HCT116 (cell line): Measurements from ENCODE around the gene YKT6. TPM values are rescaled to one million over a fixed set of nuclear protein-coding genes. Genes with fewer than 3 reads are reported as not detected.

Experiments
- ATAC-seq: fragments of 200-7000 bp; cut with Tn5 transposase; 2 replicates; pipeline ENCODE4 v1.9.1; 2020; ENCODE audit warnings: mild to moderate bottlenecking, moderate library complexity
- BruUV-seq: library from RNA; stranded (reverse); fragments of 400-500 nt; replicated peaks from 2 replicates; lab custom pipeline; 2021; lab: Mats Ljungman, UMichigan
- CTCF ChIA-PET: fragments of 300-600 bp; sonication (Branson Sonifier 250); formaldehyde crosslinking; loops from one replicate; lab custom pipeline; 2021; ENCODE audit warnings: antibody characterized with exemption; lab: Charles Lee
- POLR2A ChIA-PET: fragments of 300-600, 350-600 bp; sonication (Branson Sonifier 250); formaldehyde crosslinking; loops from one replicate; lab custom pipeline; 2021; ENCODE audit warnings: antibody characterized with exemption; lab: Charles Lee
- RAD21 ChIA-PET, 2 experiments: fragments of 300-600 bp; sonication (Branson Sonifier 250); formaldehyde crosslinking; loops; one replicate each; lab custom pipeline; 2023; ENCODE audit warnings: low total read pairs in 2 of 2; ENCODE audit not compliant: uncharacterized antibody in 2 of 2, unreplicated experiment in 2 of 2, low non-redundant PET in 1 of 2; lab: Charles Lee
- DNase-seq: peaks from one replicate; pipeline ENCODE4 v3.0.0-alpha.2; 2010; ENCODE audit warnings: low read depth, low spot score
- H2AFZ ChIP-seq: fragments of 200-600 bp; shearing (Covaris generic), sonication (generic); 2 replicates; pipeline ENCODE4 v1.6.1; 2017; ENCODE audit warnings: low read depth, mixed run types, mixed read lengths, antibody characterized with exemption, low read length; ENCODE audit not compliant: poor library complexity, severe bottlenecking
- H3K27ac ChIP-seq: 2 replicates; pipeline ENCODE4 v1.5.1; 2012; ENCODE audit warnings: low read depth, low read length
- H3K27me3 ChIP-seq: fragments of 200-600 bp; sonication (generic); 2 replicates; pipeline ENCODE4 v1.6.1; 2016; ENCODE audit warnings: mixed run types, low read length, mixed read lengths; ENCODE audit not compliant: insufficient read depth
- H3K36me3 ChIP-seq, 2 experiments: fragments of 200-500 bp in 1 of 2; fragments of 200-600 bp in 1 of 2; sonication (Bioruptor generic) in 1 of 2; sonication (generic) in 1 of 2; 2 replicates each; pipeline versions ENCODE4 v1.5.1 to v1.6.1; 2014 to 2016; ENCODE audit warnings: low read length in 2 of 2, inconsistent platforms in 1 of 2, mixed read lengths in 1 of 2, mixed run types in 1 of 2; ENCODE audit not compliant: insufficient read depth in 2 of 2, control insufficient read depth in 1 of 2
- H3K4me1 ChIP-seq, 2 experiments: fragments of 200-600 bp in 1 of 2; sonication (generic) in 1 of 2; 2 replicates each; pipeline versions ENCODE4 v1.5.1 to v1.6.1; 2012 to 2017; ENCODE audit warnings: low read length in 2 of 2, inconsistent platforms in 1 of 2, mild to moderate bottlenecking in 1 of 2, mixed read lengths in 1 of 2, mixed run types in 1 of 2, moderate library complexity in 1 of 2; ENCODE audit not compliant: insufficient read depth in 2 of 2, control insufficient read depth in 1 of 2
- H3K4me2 ChIP-seq: fragments of 200-600 bp; sonication (generic); 2 replicates; pipeline ENCODE4 v1.6.1; 2017; ENCODE audit warnings: mixed run types, low read length, mixed read lengths
- H3K4me3 ChIP-seq, 2 experiments: fragments of 200-600 bp in 1 of 2; sonication (generic) in 1 of 2; replicated peaks in 1 of 2; 2 replicates each; pipeline ENCODE4 v1.5.1; 2011 to 2016; ENCODE audit warnings: low read length in 2 of 2, control low read depth in 1 of 2, low read depth in 1 of 2, mild to moderate bottlenecking in 1 of 2, mixed read lengths in 1 of 2, mixed run types in 1 of 2
- H3K79me2 ChIP-seq: fragments of 200-600 bp; sonication (generic); 2 replicates; pipeline ENCODE4 v1.6.1; 2017; ENCODE audit warnings: mild to moderate bottlenecking, mixed run types, low read length, moderate library complexity, mixed read lengths; ENCODE audit not compliant: insufficient read depth
- H3K9ac ChIP-seq: fragments of 200-600 bp; sonication (generic); 2 replicates; pipeline ENCODE4 v1.6.1; 2016; ENCODE audit warnings: low read length, mixed read lengths
- H3K9me2 ChIP-seq: fragments of 200-600 bp; sonication (generic), shearing (Covaris generic); 2 replicates; pipeline ENCODE4 v1.6.1; 2017; ENCODE audit warnings: mixed run types, mild to moderate bottlenecking, moderate library complexity; ENCODE audit not compliant: insufficient read depth
- H3K9me3 ChIP-seq, 2 experiments: fragments of 200-500 bp in 1 of 2; fragments of 200-600 bp in 1 of 2; sonication (Bioruptor generic) in 1 of 2; sonication (generic) in 1 of 2; 2 replicates each; pipeline ENCODE4 v1.6.1; 2014 to 2017; ENCODE audit warnings: low read length in 2 of 2, mixed read lengths in 2 of 2, inconsistent platforms in 1 of 2, low read depth in 1 of 2, mild to moderate bottlenecking in 1 of 2, mixed run types in 1 of 2, moderate library complexity in 1 of 2; ENCODE audit not compliant: control insufficient read depth in 1 of 2, insufficient read depth in 1 of 2
- H4K20me1 ChIP-seq: fragments of 200-600 bp; sonication (generic), shearing (Covaris generic); 2 replicates; pipeline ENCODE4 v1.6.1; 2017; ENCODE audit warnings: mixed run types, mild to moderate bottlenecking, moderate library complexity; ENCODE audit not compliant: insufficient read depth
- CBX3 ChIP-seq: IDR thresholded peaks from 2 replicates; pipeline ENCODE4 v1.6.1; 2012; ENCODE audit warnings: low read depth
- ELF1 ChIP-seq: IDR thresholded peaks from 2 replicates; pipeline ENCODE4 v1.6.1; 2012; ENCODE audit warnings: low read depth, borderline replicate concordance
- EZH2 ChIP-seq: fragments of 200-600 bp; sonication (generic); IDR thresholded peaks from 2 replicates; pipeline ENCODE4 v1.6.1; 2017; ENCODE audit warnings: antibody characterized with exemption, mixed run types
- FOSL1 ChIP-seq: IDR thresholded peaks from 2 replicates; pipeline ENCODE4 v1.6.1; 2012; ENCODE audit warnings: low read depth
- JUND ChIP-seq: IDR thresholded peaks from 2 replicates; pipeline ENCODE4 v1.6.1; 2012
- POLR2A ChIP-seq: IDR thresholded peaks from 2 replicates; pipeline ENCODE4 v1.7.0; 2011; ENCODE audit warnings: borderline replicate concordance; ENCODE audit not compliant: insufficient read depth, insufficient read length; ENCODE audit errors: extremely low read depth
- SIN3A ChIP-seq: IDR thresholded peaks from 2 replicates; pipeline ENCODE4 v1.6.1; 2012; ENCODE audit warnings: low read depth
- SP1 ChIP-seq: IDR thresholded peaks from 2 replicates; pipeline ENCODE4 v1.6.1; 2012; ENCODE audit warnings: low read depth
- TCF7L2 ChIP-seq: IDR thresholded peaks from 2 replicates; pipeline ENCODE4 v1.7.0; 2011; ENCODE audit warnings: borderline replicate concordance, inconsistent platforms; ENCODE audit not compliant: insufficient read depth, insufficient read length; ENCODE audit errors: extremely low read depth
- YY1 ChIP-seq: IDR thresholded peaks from 2 replicates; pipeline ENCODE4 v1.6.1; 2011; ENCODE audit warnings: low read length, low read depth, moderate library complexity, mild to moderate bottlenecking; ENCODE audit not compliant: insufficient replicate concordance; ENCODE audit errors: extremely low read depth
- ZFX ChIP-seq: fragments of 450-650 bp; IDR thresholded peaks from 2 replicates; pipeline ENCODE4 v1.6.1; 2017
- ZNF274 ChIP-seq: fragments of 200-500 bp; sonication (Bioruptor generic); IDR thresholded peaks from 2 replicates; pipeline ENCODE4 v1.6.1; 2014; ENCODE audit warnings: mild to moderate bottlenecking, low read depth, low read length, inconsistent platforms
- intact Hi-C: fragments of 100-400 bp; cut with micrococcal nuclease; formaldehyde crosslinking; loops from 2 replicates; pipeline ENCODE4 v1.10.0; 2022
- total RNA-seq: library from RNA; stranded (reverse); gene quantifications from one replicate; pipeline ENCODE4 v1.2.1, GENCODE V29; 2021; ENCODE audit not compliant: unreplicated experiment
- TF ChIP-seq, protein P1 (sequence below), 3 experiments: fragments of 200-600 bp in 1 of 3; sonication (generic) in 1 of 3; IDR thresholded peaks in 2 of 3; conservative IDR thresholded peaks in 1 of 3; 2 replicates each; pipeline ENCODE4 v1.5.1; 2012 to 2017; ENCODE audit warnings: low read depth in 2 of 3, low read length in 2 of 3, antibody characterized with exemption in 1 of 3, borderline replicate concordance in 1 of 3, control low read depth in 1 of 3, mild to moderate bottlenecking in 1 of 3, mixed read lengths in 1 of 3, mixed run types in 1 of 3, moderate library complexity in 1 of 3; ENCODE audit not compliant: insufficient read depth in 1 of 3
- TF ChIP-seq, protein P2 (sequence below): IDR thresholded peaks from 2 replicates; pipeline ENCODE4 v1.6.1; 2012
- TF ChIP-seq, protein P3 (sequence below): IDR thresholded peaks from 2 replicates; pipeline ENCODE4 v1.6.1; 2011; ENCODE audit warnings: mild to moderate bottlenecking, low read length, moderate library complexity; ENCODE audit not compliant: insufficient replicate concordance; ENCODE audit errors: extremely low read depth
- TF ChIP-seq, protein P4 (sequence below): IDR thresholded peaks from 2 replicates; pipeline ENCODE4 v1.6.1; 2012

Gene YKT6
- total RNA-seq, 1 experiment from 2014 or later, result 84.8 TPM

DNA sequence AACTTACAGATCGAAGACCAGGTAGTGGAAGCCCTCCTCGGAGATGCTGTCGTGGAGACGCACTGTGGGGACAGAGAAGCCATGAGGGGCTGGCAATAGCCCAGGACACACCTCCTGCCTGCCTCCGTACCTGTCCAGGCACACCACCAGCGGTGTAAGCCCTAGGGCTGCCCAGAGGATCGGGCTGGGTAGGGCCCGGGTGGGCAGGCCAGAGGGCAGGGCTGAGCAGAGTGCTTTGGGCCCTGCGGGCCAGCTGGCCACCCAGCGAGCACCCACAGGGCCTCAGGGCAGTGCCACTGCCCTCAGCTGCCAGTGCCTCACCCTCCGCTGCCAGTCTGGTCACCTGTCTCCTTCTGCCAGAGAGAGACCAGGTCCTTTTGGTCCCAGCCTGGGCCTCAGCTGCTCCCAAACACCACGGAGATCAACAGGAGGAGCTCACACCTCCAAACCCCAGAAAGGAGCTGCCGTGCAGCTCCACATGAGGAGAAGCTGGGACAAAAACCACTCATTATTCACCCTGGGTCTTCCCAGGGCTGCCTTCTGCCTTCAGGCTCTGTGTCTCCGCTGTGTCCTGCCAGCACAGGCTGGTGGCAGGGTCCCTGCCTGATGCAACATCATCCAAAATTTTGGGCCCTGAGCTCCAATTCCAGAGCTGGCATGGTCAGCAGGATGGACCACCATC is 58.2 kb downstream of the YKT6 start:
- TF ChIP-seq, protein P1, sequence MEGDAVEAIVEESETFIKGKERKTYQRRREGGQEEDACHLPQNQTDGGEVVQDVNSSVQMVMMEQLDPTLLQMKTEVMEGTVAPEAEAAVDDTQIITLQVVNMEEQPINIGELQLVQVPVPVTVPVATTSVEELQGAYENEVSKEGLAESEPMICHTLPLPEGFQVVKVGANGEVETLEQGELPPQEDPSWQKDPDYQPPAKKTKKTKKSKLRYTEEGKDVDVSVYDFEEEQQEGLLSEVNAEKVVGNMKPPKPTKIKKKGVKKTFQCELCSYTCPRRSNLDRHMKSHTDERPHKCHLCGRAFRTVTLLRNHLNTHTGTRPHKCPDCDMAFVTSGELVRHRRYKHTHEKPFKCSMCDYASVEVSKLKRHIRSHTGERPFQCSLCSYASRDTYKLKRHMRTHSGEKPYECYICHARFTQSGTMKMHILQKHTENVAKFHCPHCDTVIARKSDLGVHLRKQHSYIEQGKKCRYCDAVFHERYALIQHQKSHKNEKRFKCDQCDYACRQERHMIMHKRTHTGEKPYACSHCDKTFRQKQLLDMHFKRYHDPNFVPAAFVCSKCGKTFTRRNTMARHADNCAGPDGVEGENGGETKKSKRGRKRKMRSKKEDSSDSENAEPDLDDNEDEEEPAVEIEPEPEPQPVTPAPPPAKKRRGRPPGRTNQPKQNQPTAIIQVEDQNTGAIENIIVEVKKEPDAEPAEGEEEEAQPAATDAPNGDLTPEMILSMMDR (IDR thresholded peaks at IDR 0.05 in 2 of 3, conservative IDR thresholded peaks at IDR 0.05 in 1 of 3; ENCODE audit: borderline replicate concordance in 1 of 3, insufficient read depth in 1 of 3, low read depth in 2 of 3, low read length in 2 of 3), result no peak
- TF ChIP-seq, protein P2, sequence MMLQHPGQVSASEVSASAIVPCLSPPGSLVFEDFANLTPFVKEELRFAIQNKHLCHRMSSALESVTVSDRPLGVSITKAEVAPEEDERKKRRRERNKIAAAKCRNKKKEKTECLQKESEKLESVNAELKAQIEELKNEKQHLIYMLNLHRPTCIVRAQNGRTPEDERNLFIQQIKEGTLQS, result no peak
- no peak for TF ChIP-seq FOSL1
- no peak for TF ChIP-seq ZFX
- TF ChIP-seq SP1, result no peak
- TF ChIP-seq, protein P3, sequence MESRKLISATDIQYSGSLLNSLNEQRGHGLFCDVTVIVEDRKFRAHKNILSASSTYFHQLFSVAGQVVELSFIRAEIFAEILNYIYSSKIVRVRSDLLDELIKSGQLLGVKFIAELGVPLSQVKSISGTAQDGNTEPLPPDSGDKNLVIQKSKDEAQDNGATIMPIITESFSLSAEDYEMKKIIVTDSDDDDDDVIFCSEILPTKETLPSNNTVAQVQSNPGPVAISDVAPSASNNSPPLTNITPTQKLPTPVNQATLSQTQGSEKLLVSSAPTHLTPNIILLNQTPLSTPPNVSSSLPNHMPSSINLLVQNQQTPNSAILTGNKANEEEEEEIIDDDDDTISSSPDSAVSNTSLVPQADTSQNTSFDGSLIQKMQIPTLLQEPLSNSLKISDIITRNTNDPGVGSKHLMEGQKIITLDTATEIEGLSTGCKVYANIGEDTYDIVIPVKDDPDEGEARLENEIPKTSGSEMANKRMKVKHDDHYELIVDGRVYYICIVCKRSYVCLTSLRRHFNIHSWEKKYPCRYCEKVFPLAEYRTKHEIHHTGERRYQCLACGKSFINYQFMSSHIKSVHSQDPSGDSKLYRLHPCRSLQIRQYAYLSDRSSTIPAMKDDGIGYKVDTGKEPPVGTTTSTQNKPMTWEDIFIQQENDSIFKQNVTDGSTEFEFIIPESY, result no peak
- TF ChIP-seq POLR2A, result no peak
- TF ChIP-seq ELF1, result no peak
- no peak for TF ChIP-seq CBX3
- TF ChIP-seq JUND, result no peak
- TF ChIP-seq ZNF274, result no peak
- no peak for TF ChIP-seq YY1
- no peak for TF ChIP-seq SIN3A
- no peak for TF ChIP-seq EZH2
- TF ChIP-seq, protein P4, sequence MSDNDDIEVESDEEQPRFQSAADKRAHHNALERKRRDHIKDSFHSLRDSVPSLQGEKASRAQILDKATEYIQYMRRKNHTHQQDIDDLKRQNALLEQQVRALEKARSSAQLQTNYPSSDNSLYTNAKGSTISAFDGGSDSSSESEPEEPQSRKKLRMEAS, result no peak
- no peak for TF ChIP-seq TCF7L2
- no peak overlapping the region for H2AFZ ChIP-seq
- H4K20me1 ChIP-seq, result no peaks in the 10 kb centered on the region
- no peak overlapping the region for H3K27ac ChIP-seq
- no peaks in the 10 kb centered on the region for H3K9me3 ChIP-seq
- no peaks in the 10 kb centered on the region for H3K9me2 ChIP-seq
- no peaks in the 10 kb centered on the region for H3K79me2 ChIP-seq
- BruUV-seq, result no TSS peak
- H3K4me1 ChIP-seq, result peaks cover 4 to 17% of the 10 kb centered on the region in 2 experiments; a peak in 3 of 4 replicates
- POLR2A ChIA-PET, result no interaction called here
- CTCF ChIA-PET, result no interaction called here
- RAD21 ChIA-PET, result no interaction called here
- no peaks in the 10 kb centered on the region for H3K27me3 ChIP-seq
- no peak overlapping the region for H3K9ac ChIP-seq
- no peaks in the 10 kb centered on the region for H3K36me3 ChIP-seq
- intact Hi-C loops, result no loop called here
- ATAC-seq, result no peak
- no peak overlapping the region for H3K4me3 ChIP-seq
- no peak for DNase-seq
- no peak overlapping the region for H3K4me2 ChIP-seq
